Stimulated activated CD4-positive, alpha-beta T cell treated with anti-CD3 and anti-CD28 coated beads, Interleukin-1b, Interleukin-23, amount 100 ng/mL, for 48 hours (primary cell): Measurements from ENCODE around the gene TNNT1.
A peak's percentile ranks its signal among the peaks of the same experiment; 100 is the strongest.
"Not testable (repeated sequence)": the region's sequence is repeated elsewhere in the genome, so short reads cannot be mapped to it uniquely, and the experiment has no call there.

ENCODE experiments used
- DNase-seq: peaks from one replicate; pipeline ENCODE4 v3.0.0-alpha.2; 2020

Gene TNNT1, protein sequence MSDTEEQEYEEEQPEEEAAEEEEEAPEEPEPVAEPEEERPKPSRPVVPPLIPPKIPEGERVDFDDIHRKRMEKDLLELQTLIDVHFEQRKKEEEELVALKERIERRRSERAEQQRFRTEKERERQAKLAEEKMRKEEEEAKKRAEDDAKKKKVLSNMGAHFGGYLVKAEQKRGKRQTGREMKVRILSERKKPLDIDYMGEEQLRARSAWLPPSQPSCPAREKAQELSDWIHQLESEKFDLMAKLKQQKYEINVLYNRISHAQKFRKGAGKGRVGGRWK

GRCh38 chr19:55149078-55150003, at the start of gene TNNT1:
TNNT1 (minus strand) TSS chr19:55149206; CDS start chr19:55147157, 2,049 bp downstream.
- DNase-seq = no peak

DNA sequence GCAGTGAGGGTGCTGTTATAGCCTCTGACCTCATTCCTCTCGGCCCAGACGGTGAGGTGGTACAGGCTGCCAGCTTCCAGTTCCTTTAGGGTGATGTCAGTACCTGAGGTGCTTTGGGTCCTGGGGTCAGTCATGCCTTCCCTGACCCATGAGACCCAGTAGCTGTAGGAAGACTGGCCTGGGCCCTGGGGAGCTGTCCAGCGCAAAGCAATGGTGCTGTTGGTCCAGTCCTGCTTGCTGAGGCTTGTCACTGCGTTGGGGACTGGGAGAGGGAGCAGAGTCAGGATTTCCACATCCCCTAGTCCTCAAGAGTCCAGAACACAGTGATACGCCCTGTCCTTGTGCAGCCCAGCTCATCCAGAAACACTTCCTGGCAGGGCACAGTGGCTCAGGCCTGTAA, 49.6 kb upstream of the TNNT1 start:
- DNase-seq = no peak

- no peak for DNase-seq
Measured at GRCh38 chr19:55197528-55197927, 48.5 kb upstream of the TNNT1 start.

GRCh38 chr19:55196803-55197202, 47.8 kb upstream of the TNNT1 start:
- DNase-seq = no peak

DNA sequence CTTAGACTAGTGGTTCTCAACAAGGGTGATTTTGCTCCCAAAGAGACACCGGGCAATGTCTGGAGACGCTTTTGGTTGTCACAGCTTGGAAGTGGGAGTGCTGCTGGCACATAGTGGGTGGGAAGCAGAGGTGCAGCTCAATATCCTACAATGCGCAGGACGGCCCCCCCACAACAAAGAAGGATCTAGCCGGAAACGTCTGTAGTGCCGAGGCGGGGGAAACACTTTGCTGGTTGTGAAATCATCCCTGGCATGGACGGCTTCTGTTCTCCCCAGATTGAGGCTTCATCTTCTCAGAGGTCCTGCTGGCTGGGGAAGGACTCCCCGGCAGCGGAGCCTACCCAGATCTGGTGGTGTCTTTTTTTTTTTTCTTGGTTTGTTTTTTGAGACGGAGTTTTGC, 44.5 kb upstream of the TNNT1 start:
- no peak for DNase-seq

GRCh38 chr19:55189403-55189835, 40.4 kb upstream of the TNNT1 start:
- DNase-seq = no peak

DNA sequence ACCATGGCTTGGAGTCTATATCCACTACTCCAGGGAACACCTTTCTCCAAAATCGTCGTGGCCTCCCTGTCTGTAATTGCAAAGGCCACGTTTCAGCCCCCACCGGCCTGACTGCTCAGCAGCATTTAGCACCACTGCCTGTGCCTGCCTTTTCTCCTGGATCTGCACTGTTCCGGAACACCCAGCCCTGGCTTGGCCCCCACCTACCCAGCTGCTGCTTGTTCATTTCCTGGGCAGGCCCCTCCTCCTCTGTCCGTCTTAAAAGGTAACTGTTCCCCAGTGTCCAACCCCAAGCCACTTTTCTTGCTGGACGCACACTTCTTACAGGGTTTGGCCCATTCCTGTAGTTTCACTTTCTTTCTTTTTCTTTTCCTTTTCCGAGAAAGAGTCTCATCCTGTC, 39.6 kb upstream of the TNNT1 start:
- no peak for DNase-seq

DNA sequence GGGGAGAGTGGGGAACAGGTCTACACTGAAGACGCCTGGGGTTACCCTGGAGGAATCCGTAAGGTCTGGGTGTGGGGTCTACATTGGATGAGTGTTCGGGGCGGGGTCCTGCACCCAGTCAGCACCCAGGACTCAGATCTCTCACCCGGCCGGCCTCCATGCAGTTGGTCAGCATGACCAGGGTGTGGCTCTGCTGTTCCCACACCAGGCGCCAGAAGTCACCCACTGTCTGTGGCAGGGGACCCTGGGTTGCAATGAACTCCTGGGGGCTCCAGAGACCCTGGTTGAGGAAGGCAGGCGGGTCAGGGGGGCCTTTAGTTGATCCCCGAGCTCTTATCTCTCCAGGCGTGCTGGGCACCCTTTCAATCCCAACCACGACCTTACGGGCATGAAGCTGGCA, 37.1 kb upstream of the TNNT1 start:
- DNase-seq = no peak

DNA sequence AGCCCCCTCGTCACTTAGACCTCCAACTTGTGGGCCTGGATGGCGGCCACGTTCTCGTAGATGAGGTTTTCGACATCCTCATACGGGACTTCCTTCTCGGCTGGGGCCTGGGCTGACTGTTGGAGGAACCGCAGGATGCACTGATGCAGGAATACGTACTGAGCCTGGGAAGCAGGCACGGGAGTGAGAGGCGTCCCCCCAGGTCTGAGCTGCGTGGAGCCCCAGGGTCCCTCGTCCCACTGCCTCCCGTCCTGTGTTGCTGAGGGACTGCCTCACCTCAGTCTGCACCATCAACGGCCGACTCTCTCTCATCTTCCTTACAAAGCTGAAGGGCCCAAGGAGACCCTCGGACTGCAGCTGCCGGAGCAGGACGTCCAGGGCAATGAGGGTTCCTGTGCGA, 32.7 kb upstream of the TNNT1 start:
- DNase-seq = no peak

GRCh38 chr19:55179606-55180484, 30.8 kb upstream of the TNNT1 start, which contains the start of gene SYT5:
SYT5 (minus strand) TSS chr19:55180289; CDS start chr19:55179041, 1,248 bp downstream.
- DNase-seq = peak; percentile 49

- DNase-seq = peak; percentile 88
Measured at GRCh38 chr19:55178781-55179599, 30.0 kb upstream of the TNNT1 start.

DNA sequence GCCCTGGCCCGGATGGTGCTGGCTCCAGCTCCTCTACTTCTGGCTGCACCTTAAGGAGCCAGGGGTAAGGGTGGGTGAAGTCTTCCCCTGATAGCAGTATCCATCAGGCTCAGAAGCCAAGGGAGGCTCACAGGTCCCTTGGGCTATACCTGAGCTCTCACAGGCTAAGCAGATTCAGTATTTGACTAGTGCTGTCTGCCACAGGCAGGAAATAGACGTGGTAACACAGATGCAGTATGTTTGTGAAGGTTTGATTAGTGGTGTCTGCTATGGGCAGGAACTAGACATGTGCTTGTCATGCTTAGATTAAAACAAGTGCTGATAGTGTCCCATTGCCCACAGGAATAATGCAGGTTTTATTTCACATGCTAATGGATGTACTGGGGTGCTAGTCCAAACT, 27.1 kb upstream of the TNNT1 start:
- no peak for DNase-seq

DNA sequence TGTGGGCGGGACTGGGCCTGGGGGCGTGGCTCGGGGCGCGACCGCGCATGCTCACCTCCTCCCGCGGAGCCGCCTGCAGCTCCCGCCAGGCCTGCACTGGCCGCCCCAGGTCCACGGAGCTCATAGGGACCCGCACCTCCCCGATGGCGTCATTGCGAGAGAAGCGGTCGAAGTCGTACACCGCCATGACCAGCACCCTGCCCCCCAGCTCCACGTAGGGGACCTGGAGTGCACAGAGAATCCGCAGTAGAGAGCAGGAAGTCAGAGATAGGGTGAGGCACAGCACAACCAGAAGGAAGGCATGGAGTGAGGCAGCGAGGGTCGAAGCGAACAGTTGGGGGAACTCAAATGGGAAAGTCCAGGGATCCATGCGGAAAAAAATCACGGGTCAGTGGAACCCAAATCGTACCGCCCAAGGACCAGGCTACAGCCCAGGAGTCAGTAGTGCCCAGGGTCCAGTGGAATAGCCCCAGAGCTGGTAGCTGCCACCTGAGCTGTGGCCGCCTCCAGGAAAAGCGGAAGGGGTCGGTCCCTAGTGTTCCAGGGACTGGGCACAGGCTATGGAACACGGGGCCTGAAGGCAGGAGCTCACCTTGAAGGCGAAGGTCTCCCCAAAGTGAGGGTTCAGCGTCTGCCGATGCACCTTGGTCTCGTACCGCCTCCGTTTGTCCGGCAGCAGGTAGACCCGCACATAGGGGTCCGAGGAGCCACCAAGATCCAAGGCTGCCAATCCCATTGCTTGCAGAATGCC, 26.3 kb upstream of the TNNT1 start:
- DNase-seq = no peak

DNA sequence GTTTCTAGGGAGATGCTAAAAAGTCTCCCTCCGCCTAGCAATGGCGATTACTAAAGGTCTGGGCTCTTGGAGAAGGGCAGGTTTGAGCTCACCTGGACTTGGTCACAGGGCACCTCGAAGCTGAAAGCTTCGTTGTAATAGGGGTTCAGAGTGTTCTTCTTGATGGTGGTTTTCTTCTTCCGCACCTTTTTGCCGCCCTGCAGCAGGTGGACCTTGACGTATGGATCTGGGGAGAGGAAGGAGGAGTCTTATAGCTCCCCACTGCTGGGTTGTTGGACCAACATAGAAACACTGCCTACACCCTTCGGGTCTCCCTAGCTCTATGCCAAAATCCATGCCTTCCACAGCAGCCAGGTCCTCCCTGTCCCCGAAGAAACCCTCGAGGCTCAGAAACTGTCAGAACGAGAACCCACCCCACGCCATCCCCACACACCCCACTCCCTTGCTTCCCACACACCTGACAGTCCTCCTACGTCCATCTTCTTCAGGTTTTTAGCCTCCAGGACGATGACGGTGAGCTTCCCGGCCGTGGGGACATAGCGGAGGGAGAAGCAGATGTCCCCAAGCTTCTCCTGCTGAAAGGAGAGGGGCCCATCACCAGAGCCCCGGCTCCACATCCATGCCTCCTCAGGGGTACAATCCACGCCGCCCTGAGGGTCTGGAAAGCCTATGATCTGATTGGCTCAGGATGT, 25.6 kb upstream of the TNNT1 start:
- no peak for DNase-seq

GRCh38 chr19:55173714-55174409, 24.9 kb upstream of the TNNT1 start:
- peak; percentile 53 for DNase-seq

GRCh38 chr19:55173186-55173713, 24.2 kb upstream of the TNNT1 start:
- no peak for DNase-seq

- no peak for DNase-seq
Measured at GRCh38 chr19:55172741-55173140, 23.7 kb upstream of the TNNT1 start.

GRCh38 chr19:55172318-55172717, 23.3 kb upstream of the TNNT1 start:
- DNase-seq = not testable (repeated sequence)

DNA sequence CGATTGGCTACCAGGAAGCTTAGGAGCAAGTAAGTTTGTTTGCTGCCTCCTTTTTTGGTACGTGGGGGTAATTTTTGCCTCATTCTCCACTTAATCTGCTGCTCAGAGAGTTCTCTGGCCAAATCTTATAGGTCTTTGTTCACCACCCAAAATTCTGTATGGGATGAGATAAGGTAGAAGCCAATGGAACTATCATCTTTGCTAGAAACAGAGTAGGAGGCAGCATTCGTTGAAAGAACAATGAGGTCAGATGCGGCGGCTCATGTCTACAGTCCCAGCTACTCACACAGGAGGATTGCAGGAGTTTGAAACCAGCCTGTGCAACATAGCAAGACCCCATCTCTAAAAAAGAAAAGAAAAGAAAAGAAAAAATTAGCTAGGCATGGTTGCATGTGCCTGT, 22.4 kb upstream of the TNNT1 start:
- no peak for DNase-seq

GRCh38 chr19:55169136-55169535, 20.1 kb upstream of the TNNT1 start:
- DNase-seq = no peak
